NCI-H146 treated with DMSO at 0.1 percent for 48 hours (cell line): ENCODE data around the gene SERBP1.
"Not testable (repeated sequence)": the region's sequence is repeated elsewhere in the genome, so short reads cannot be mapped to it uniquely, and the experiment has no call there.

Source experiments
- DNase-seq: peaks from one replicate; lab custom pipeline; 2025; ENCODE audit not compliant: unreplicated experiment; lab: John Stamatoyannopoulos, UW

Gene SERBP1

GRCh38 chr1:67430358-67431155 lies at the start of gene SERBP1:
SERBP1 (minus strand) TSS chr1:67430402; CDS start chr1:67430300, 102 bp downstream.
- peak; percentile 93 for DNase-seq

- DNase-seq = no peak
Measured at GRCh38 chr1:67479146-67479891, 49.1 kb upstream of the SERBP1 start.

DNA sequence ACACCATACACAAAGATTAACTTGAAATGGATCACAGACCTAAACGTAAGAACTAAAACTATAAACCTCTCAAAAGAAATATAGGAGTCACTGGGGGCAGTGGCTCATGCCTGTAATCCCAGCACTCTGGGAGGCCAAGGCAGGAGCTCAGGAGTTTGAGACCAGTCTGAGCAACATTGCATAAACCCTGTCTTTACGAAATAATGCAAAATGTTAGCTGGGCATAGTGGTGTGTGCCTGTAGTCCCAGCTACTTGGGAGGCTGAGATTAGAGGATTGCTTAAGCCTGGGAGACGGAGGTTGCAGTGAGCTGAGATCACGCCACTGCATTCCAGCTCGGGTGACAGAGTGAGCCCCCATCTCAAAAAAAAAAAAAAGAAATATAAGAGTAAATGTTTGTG lies 46.7 kb upstream of the SERBP1 start:
- no peak for DNase-seq

DNA sequence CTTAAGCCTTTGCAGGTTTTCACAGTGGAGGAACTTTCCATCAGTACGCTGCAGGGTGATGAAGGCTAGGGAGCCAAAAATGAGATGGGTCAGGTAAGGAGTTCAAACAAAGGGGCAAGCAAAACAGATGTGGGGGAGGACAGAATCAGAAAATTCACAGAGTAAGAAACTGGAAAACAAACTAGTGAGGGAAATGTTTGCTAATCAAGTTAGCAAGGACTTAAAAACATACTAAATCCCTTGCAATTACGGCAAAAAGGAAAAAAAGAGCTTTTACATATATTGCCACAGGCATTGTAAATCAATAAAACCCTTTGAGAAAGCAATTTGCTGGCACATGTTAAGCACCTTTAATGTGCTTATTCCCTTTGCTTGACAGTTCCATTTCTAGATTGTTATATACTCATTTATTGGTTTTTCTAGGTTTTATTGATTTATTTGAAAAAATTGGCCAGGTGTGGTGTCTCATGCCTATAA lies 45.8 kb upstream of the SERBP1 start:
- DNase-seq = no peak

DNA sequence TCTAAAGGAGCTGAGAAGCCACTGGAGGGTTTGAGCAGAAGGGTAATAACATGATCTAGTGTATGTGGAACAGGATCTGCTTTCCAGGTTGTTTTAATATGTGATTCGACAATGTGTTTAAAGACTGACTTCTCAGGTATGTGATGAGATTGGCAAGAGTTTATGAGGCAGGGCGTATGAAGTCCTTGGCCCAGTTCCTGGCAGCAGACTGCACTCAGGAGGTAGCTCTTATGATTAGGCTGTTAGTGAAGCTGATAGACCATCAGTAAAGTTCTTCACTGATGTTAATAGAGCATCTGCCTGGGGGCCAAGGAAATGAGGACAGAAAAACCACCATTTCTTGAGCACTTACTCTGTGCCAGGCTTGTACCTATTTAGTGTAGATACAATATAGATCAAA lies 41.9 kb upstream of the SERBP1 start:
- DNase-seq = no peak

DNA sequence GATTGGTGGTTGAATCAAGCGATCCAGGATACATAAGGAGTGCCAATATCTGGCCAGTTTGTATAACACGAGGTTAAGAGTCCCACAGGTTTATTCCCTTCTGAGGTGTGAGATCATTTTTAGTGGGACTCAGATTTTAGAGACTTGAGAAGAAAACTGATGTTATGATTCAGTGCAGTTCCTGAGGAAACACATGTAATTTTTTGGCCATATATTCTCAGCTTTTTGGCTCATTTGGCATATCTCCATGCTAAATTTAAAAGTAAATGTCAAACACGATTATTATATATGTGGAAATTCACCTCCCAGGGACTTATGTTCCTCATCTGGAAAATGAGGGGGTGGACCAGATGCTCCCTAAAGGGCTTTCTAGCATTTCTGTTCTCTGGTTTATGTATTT lies 39.2 kb upstream of the SERBP1 start:
- no peak for DNase-seq

- DNase-seq = no peak
Measured at GRCh38 chr1:67468066-67468718, 38.0 kb upstream of the SERBP1 start.

DNA sequence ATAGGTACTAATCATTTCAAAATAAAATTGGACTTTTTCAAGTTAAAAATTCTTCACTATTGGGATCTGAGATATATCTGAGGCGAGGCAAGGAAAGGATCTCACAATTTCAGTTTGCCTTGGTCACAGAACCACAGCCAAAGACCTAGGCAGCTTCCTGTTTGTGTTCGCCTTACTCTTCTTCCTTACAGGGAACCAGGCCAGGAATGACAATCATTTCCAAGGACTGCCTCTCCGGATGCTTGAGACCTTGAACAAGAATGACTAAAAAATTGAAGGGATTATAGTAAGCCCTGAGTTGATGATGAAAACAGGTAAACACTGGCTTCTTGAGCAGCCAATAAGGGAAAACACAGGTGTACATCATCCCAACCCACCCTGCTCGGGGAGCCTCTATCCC lies 35.2 kb upstream of the SERBP1 start:
- DNase-seq = no peak

DNA sequence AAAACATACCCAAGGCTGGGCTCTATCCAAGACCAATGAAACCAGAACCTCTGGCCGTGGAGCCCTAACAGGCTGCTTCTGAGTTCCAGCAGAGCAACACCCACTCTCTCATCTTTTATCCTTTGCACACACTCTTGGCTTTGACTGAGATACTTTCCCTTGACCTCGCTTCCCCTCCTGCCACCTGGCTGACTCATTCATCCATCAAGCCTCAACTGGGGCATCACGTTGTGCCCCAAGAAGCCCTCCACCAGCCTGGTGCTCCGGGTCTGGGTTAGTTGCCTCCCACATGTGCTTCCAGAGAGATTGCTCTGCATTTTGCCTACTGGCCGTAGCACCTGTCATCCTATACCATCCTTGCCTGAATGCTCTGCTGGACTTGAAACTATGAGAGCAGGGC lies 34.5 kb upstream of the SERBP1 start:
- no peak for DNase-seq

GRCh38 chr1:67464058-67464457 lies 33.9 kb upstream of the SERBP1 start:
- no peak for DNase-seq

DNA sequence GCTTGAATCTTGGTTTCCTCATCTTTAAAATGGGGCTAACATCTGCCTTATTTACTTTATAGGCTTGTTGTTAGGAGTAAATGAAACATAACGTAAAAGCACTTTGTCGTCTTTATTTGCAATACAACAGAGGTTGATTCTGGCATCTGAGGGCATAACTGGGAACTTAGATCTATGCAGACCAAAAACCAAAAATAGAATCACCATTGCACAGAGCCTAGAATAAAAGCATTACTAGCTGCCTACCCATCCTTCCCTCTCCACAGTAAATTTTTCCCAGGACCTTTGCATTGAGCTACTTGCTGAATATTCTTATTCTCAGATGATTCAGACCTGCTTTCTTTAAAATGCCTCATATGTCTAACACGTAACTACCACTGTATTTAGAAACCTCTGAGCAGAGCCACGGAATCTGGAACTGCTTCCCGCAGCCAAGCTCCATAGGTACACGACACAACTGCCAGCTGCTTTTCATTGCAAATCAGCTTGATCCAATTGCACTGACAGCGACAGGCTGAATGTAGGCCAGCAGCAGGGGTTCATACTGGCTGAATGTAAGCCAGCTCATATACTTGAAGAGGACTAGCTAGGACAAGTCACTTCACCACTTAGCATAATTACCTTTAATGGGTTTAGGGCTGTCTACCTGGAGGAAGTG lies 33.2 kb upstream of the SERBP1 start:
- peak; percentile 91 for DNase-seq

- DNase-seq = no peak
Measured at GRCh38 chr1:67460676-67461500, 30.7 kb upstream of the SERBP1 start.

DNA sequence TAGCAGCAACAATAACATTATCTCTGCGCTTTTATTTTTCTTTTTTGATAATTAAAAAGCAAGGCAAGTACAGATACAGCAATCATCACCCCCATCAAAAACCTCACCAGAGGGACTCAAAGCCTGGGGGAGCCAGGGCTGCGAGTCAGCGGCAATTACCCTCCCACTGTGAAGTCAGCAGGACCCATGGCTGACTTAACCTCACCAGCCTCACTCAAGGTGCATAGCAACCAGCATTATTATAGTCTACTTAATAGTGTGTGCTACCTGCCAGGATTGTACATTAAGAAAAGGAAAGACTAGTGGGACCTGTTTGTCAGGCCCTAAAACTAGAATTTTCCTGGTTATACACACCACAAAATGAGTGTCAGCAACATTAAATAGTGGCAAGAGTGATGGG lies 28.9 kb upstream of the SERBP1 start:
- DNase-seq = peak; percentile 80

DNA sequence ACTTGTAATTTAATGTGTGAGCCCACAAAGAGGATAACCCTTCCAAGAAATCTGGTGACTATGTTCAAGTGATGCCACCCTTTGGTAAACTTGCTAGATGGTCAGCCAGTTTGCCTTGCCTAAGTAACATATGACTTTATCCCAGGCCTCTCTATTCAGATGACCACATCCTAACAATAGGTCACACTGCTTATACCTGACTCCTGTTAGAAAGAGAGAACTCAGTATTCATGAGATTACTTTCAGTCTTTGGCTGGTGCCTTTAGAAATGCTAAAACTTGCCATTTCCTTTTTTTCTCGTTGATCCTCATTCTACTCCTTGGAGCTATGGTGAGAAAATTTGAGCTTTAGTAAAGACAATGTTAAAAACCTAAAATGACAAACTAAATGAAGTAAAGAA lies 28.5 kb upstream of the SERBP1 start:
- DNase-seq = no peak

GRCh38 chr1:67457247-67457646 lies 27.0 kb upstream of the SERBP1 start:
- DNase-seq = no peak

DNA sequence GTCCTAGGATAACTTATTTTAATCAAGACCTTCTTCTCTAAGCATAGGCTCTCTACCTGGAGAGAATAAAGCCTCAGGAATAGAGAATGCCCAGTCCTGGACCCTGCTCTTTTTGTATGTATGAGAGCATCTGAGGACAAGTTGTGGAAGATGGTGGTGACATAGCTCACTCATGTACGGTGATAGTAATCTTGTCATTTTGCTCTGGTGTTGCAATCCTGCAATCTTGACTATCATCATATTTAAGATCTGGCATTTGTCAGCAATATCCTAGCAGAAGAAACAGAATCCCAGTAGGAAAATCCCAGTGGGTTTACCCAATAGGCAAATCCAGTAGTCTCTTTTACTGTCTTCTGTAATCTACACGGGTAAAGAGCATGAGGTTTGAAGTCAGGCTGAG lies 21.6 kb upstream of the SERBP1 start:
- no peak for DNase-seq

GRCh38 chr1:67451356-67451755 lies 21.2 kb upstream of the SERBP1 start:
- no peak for DNase-seq

DNA sequence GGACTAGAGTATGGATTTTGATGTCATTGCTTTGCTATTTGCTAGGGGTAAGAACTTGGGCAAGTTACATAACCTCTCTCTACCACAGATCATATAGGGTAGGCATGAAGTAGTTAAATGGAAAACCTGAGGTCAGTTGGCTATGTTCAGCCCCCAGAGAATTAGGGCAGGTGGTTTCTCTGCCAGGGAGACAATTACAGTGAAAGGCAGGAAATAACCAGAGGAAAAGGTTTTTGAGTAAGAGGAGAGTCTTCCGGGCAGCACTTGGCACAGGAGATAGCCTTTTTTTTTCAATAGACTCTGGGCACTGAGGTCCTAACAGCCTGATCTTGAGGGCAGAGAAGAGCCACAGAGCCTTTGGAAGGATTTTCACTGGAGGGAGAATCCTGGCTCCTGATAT lies 16.7 kb upstream of the SERBP1 start:
- no peak for DNase-seq

GRCh38 chr1:67446014-67446413 lies 15.8 kb upstream of the SERBP1 start:
- DNase-seq = not testable (repeated sequence)

- DNase-seq = no peak
Measured at GRCh38 chr1:67441739-67442281, 11.6 kb upstream of the SERBP1 start.
